ENCODE data around the gene HOMER3.

DNA sequence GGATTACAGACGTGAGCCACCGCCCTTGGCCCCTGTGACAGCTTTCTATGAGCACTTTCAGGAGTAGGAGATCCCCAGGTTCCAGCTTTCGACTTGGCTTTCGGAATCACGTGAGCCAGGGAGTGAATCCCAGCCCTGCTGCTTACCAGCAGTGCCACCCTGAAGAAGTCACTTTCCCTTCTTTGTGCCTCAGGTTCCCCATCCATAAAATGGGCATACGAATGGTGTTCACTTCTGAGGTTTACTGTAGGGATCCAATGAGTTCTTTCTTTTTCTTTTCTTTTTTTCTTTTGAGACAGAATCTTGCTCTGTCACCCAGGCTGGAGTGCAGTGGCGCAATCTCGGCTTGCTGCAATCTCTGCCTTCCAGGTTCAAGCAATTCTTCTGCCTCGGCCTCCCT, 4.3 kb upstream of the HOMER3 start:
- TF ChIP-seq, protein P1, sequence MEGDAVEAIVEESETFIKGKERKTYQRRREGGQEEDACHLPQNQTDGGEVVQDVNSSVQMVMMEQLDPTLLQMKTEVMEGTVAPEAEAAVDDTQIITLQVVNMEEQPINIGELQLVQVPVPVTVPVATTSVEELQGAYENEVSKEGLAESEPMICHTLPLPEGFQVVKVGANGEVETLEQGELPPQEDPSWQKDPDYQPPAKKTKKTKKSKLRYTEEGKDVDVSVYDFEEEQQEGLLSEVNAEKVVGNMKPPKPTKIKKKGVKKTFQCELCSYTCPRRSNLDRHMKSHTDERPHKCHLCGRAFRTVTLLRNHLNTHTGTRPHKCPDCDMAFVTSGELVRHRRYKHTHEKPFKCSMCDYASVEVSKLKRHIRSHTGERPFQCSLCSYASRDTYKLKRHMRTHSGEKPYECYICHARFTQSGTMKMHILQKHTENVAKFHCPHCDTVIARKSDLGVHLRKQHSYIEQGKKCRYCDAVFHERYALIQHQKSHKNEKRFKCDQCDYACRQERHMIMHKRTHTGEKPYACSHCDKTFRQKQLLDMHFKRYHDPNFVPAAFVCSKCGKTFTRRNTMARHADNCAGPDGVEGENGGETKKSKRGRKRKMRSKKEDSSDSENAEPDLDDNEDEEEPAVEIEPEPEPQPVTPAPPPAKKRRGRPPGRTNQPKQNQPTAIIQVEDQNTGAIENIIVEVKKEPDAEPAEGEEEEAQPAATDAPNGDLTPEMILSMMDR (IDR thresholded peaks at IDR 0.05), result no peak
- TF ChIP-seq POLR2A (IDR thresholded peaks at IDR 0.05), result no peak
